BE2C (cell line): ENCODE measurements around the gene NDFIP1.
A peak's percentile ranks its signal among the peaks of the same experiment; 100 is the strongest.

ENCODE experiments used
- DNase-seq: peaks from one replicate; pipeline ENCODE4 v3.0.0-alpha.2; 2020
- H3K27me3 ChIP-seq: fragments of 250-450 bp; sonication (Bioruptor Pico); 2 replicates; pipeline ENCODE4 v1.5.1; 2020; ENCODE audit warnings: mild to moderate bottlenecking
- H3K36me3 ChIP-seq: fragments of 250-450 bp; sonication (Bioruptor Pico); 2 replicates; pipeline ENCODE4 v1.5.1; 2020; ENCODE audit warnings: mild to moderate bottlenecking
- H3K4me1 ChIP-seq: fragments of 250-450 bp; sonication (Bioruptor Pico); 2 replicates; pipeline ENCODE4 v1.5.1; 2020
- H3K4me3 ChIP-seq: 2 replicates; pipeline ENCODE4 v1.5.1; 2011; ENCODE audit warnings: low read depth, low read length
- H3K9me3 ChIP-seq: fragments of 250-450 bp; sonication (Bioruptor Pico); 2 replicates; pipeline ENCODE4 v1.5.1; 2020
- CTCF ChIP-seq: IDR thresholded peaks from 2 replicates; pipeline ENCODE4 v1.5.1; 2012; ENCODE audit warnings: mild to moderate bottlenecking, low read depth, low read length

NDFIP1 gene

GRCh38 chr5:142164315-142164714 lies 55.7 kb downstream of the NDFIP1 start:
- H3K9me3 ChIP-seq, result no peaks in the 10 kb centered on the region
- H3K4me1 ChIP-seq, result peaks cover 30% of the 10 kb centered on the region
- no peaks in the 10 kb centered on the region for H3K36me3 ChIP-seq
- H3K4me3 ChIP-seq, result no peak overlapping the region
- H3K27me3 ChIP-seq, result no peaks in the 10 kb centered on the region
- no peak for DNase-seq
- no peak for TF ChIP-seq CTCF

GRCh38 chr5:142166754-142167153 lies 58.2 kb downstream of the NDFIP1 start:
- no peak for TF ChIP-seq CTCF
- H3K36me3 ChIP-seq, result no peaks in the 10 kb centered on the region
- no peak overlapping the region for H3K4me3 ChIP-seq
- no peaks in the 10 kb centered on the region for H3K27me3 ChIP-seq
- DNase-seq, result no peak
- peaks cover 42% of the 10 kb centered on the region for H3K4me1 ChIP-seq
- H3K9me3 ChIP-seq, result no peaks in the 10 kb centered on the region

- no peak for DNase-seq
- H3K27me3 ChIP-seq, result no peaks in the 10 kb centered on the region
- peak; percentile 21 for TF ChIP-seq CTCF
- H3K4me3 ChIP-seq, result no peak overlapping the region
- no peaks in the 10 kb centered on the region for H3K9me3 ChIP-seq
- no peaks in the 10 kb centered on the region for H3K36me3 ChIP-seq
- peaks cover 42% of the 10 kb centered on the region for H3K4me1 ChIP-seq
Measured at GRCh38 chr5:142167458-142167857, 58.9 kb downstream of the NDFIP1 start.

GRCh38 chr5:142168365-142168764 lies 59.8 kb downstream of the NDFIP1 start:
- peaks cover 42% of the 10 kb centered on the region for H3K4me1 ChIP-seq

GRCh38 chr5:142170254-142170953 lies 61.8 kb downstream of the NDFIP1 start:
- Histone ChIP-seq H3K36me3 (no peaks in the 10 kb centered on the region), H3K27me3 (no peaks in the 10 kb centered on the region), H3K9me3 (no peaks in the 10 kb centered on the region), H3K4me1 (peaks cover 47% of the 10 kb centered on the region), H3K4me3 (peak overlapping the region; percentile 10; the same call in 1 of the 2 replicates)
- no peak for TF ChIP-seq CTCF
- peak; percentile 40 for DNase-seq

More at GRCh38 chr5:142168365-142168764, 59.8 kb downstream of the NDFIP1 start:
- no peak for DNase-seq
- no peaks in the 10 kb centered on the region for H3K9me3 ChIP-seq
- TF ChIP-seq CTCF, result no peak
- no peaks in the 10 kb centered on the region for H3K27me3 ChIP-seq
- no peak overlapping the region for H3K4me3 ChIP-seq
- H3K36me3 ChIP-seq, result no peaks in the 10 kb centered on the region

- peaks cover 53% of the 10 kb centered on the region for H3K4me1 ChIP-seq
- H3K9me3 ChIP-seq, result no peaks in the 10 kb centered on the region
- no peak overlapping the region for H3K4me3 ChIP-seq
- H3K36me3 ChIP-seq, result no peaks in the 10 kb centered on the region
- H3K27me3 ChIP-seq, result no peaks in the 10 kb centered on the region
- DNase-seq, result no peak
- TF ChIP-seq CTCF, result peak; percentile 22; the same call in 1 of the 2 replicates
Measured at GRCh38 chr5:142171270-142171669, 62.7 kb downstream of the NDFIP1 start.
